ENCODE data around the gene CNTNAP1. TPM values are rescaled to one million over a fixed set of nuclear protein-coding genes. Genes with fewer than 3 reads are reported as not detected.
"Not testable (repeated sequence)": the region's sequence is repeated elsewhere in the genome, so short reads cannot be mapped to it uniquely, and the experiment has no call there.

CNTNAP1 gene
- 59.4 TPM for polyA plus RNA-seq (2013, experiment 1 of 2; ENCODE audit: insufficient read length)
- polyA plus RNA-seq (2013, experiment 2 of 2; ENCODE audit: insufficient read length): 57.8 TPM

- DNase-seq: peak; percentile 85
Observed at GRCh38 chr17:42681976-42682721, at the start of gene CNTNAP1. Gene CNTNAP1 (plus strand): TSS chr17:42682531. CDS start chr17:42682830, 299 bp downstream.

DNA sequence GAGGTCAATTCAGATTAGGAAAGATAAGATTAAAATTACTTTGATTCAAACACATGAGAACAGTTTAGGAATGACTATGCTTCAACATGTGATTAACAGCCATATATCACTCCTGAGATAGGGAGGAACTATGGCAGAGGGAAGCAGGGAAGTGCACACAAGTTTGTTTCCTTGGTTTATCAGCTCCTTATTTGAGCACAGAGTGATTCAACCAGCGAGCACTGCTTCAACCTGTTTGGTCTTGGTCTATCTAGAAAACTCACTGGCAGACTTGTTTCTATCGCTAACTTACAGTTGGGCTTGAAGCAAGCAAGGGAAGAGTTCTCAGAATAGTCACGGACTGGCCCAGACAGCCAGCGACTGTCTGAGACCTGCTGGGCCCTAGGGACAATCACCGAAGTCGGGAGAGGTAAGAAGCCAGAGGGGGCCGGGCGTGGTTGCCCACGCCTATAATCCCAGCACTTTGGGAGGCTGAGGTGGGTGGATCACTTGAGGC is 49.3 kb upstream of the CNTNAP1 start:
- DNase-seq: no peak

- DNase-seq: no peak
Observed at GRCh38 chr17:42639525-42640113, 42.7 kb upstream of the CNTNAP1 start.

DNA sequence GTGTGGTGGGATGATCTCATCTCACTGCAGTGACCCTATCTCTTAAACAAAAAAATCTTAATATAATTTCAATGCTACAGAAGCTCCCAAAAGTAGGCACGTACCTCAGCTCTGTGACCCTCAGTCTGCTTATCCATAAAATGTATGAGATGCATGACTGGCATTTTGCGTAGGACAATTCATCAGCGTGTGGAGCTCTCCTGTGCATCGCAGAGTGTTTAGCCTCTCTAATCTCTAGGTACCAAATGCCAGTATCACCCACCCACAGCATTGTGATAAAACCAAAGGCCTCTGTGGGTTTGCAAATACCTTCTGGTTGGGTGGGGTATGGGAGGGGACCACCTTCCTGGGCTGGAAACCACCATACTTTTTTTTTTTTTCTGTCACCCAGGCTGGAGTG is 42.2 kb upstream of the CNTNAP1 start:
- DNase-seq: no peak

GRCh38 chr17:42642336-42642735 is 40.0 kb upstream of the CNTNAP1 start:
- DNase-seq: no peak

DNA sequence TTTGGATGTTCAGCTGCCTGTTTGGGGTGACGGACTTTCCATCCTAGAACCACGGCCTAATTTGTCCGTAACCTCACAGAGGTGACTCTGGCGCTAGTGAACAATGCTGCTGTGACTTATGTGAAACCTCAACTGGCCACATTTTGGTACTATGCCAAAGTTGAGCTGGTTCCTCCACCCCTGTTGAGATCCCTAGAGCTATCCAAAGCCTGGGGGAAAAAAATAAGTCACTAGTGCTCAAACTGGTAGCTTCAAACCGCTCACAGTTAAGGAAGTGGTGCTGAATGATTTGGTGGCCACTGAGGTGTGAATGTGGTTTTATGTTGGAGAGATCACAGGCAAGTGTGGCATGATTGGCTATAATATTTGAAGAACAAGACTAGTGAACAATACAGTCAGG is 34.6 kb upstream of the CNTNAP1 start:
- no peak for DNase-seq

- no peak for DNase-seq
Observed at GRCh38 chr17:42651392-42651791, 30.9 kb upstream of the CNTNAP1 start.

GRCh38 chr17:42653179-42654124 is 28.9 kb upstream of the CNTNAP1 start:
- peak; percentile 78 for DNase-seq

GRCh38 chr17:42655528-42655927 is 26.8 kb upstream of the CNTNAP1 start:
- DNase-seq: peak; percentile 68

- DNase-seq: no peak
Observed at GRCh38 chr17:42657824-42658588, 24.3 kb upstream of the CNTNAP1 start.

- peak; percentile 91 for DNase-seq
Observed at GRCh38 chr17:42659079-42659931, 23.0 kb upstream of the CNTNAP1 start, which contains the start of gene TUBG2. Gene TUBG2 (plus strand): TSS chr17:42659284. CDS start chr17:42659504, 220 bp downstream.

GRCh38 chr17:42659932-42660274 is 22.4 kb upstream of the CNTNAP1 start:
- DNase-seq: not testable (repeated sequence)

DNA sequence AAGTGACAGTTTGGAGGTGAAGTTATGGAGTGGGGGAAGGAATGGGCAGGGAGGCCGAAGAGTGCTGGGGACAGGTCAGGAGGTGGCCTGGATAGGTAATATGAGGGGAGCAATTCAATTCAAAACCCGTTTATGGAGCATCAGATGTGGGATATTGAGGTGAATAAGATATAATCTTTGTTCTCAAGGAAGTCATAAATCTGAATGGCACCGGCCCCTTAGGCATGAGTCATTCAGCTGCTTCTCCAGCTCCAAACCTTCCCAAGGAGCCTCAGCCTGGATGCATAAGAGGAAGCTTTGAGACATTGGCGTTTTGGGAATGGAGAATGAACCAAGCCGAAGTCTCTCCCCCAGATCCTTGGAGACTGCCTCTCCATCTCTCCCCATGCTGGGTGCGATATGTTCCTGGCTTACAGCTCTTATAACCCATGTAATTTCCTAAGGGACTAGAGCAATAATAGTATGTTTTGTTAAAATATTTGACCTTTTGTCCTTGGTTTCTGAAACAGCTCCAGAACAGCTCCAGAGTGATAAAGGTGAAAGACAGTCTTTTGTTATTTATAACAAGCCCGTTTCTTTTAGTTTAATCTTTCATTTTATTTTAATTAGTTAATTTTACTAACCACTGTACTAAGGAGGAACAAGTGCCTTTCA is 21.5 kb upstream of the CNTNAP1 start:
- peak; percentile 80 for DNase-seq

- no peak for DNase-seq
Observed at GRCh38 chr17:42665581-42666001, 16.7 kb upstream of the CNTNAP1 start.

GRCh38 chr17:42666126-42666525 is 16.2 kb upstream of the CNTNAP1 start:
- DNase-seq: not testable (repeated sequence)

- DNase-seq: peak; percentile 48
Observed at GRCh38 chr17:42667088-42667951, 15.0 kb upstream of the CNTNAP1 start.

- no peak for DNase-seq
Observed at GRCh38 chr17:42669705-42669976, 12.7 kb upstream of the CNTNAP1 start.

GRCh38 chr17:42669977-42670788 is 12.1 kb upstream of the CNTNAP1 start:
- no peak for DNase-seq
